ENCODE results near the gene PGAP3.
A peak's percentile ranks its signal among the peaks of the same experiment; 100 is the strongest.
"Not testable (repeated sequence)": the region's sequence is repeated elsewhere in the genome, so short reads cannot be mapped to it uniquely, and the experiment has no call there.

PGAP3 gene

DNA sequence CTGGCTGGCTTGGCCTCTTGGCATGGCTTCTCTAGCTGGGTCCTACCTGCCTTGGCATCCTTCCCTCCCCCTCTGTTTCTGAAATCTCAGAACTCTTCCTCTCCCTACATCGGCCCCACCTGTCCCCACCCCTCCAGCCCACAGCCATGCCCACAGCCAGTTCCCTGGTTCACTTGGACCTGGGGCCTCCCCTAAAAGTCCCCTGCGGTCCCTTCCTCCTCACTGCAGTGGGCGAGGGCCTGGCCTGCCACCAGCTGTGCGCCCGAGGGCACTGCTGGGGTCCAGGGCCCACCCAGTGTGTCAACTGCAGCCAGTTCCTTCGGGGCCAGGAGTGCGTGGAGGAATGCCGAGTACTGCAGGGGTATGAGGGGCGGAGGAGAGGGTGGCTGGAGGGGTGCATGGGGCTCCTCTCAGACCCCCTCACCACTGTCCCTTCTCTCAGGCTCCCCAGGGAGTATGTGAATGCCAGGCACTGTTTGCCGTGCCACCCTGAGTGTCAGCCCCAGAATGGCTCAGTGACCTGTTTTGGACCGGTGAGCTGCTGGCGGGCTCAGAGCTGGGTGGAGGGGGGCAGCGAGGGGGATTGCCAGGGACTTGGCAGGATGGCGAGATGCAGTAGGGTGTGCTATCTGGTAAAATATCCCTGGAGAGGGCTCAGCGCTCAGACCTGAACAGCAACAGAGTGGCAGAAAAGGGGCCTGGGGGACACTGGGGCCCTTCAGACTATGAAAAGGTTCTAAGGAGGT lies 28.4 kb upstream of the PGAP3 start:
- FAIRE-seq (no peak), DNase-seq (ENCODE audit: extremely low spot score, insufficient read length, low read depth) (no peak)

DNA sequence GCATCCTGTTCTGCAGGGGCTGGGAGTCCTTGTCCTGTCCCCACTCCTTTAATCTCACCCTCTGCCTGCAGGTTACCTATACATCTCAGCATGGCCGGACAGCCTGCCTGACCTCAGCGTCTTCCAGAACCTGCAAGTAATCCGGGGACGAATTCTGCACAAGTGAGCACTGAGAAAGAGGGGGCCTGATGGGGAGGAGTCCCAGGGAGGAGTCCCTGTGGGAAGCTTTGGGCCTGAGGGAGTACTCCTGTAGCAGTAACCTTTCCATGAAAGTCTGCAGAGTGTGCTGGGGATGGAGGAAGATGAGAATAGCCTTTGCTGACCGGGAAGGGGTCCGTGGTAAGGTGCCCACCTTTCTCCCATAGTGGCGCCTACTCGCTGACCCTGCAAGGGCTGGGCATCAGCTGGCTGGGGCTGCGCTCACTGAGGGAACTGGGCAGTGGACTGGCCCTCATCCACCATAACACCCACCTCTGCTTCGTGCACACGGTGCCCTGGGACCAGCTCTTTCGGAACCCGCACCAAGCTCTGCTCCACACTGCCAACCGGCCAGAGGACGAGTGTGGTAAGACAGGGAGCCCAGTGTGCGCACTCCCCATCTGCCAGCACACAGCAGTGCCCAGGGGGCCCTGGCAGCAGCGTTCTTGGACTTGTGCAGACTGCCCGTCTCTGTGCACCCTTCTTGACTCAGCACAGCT lies 27.7 kb upstream of the PGAP3 start:
- no peak for FAIRE-seq

DNA sequence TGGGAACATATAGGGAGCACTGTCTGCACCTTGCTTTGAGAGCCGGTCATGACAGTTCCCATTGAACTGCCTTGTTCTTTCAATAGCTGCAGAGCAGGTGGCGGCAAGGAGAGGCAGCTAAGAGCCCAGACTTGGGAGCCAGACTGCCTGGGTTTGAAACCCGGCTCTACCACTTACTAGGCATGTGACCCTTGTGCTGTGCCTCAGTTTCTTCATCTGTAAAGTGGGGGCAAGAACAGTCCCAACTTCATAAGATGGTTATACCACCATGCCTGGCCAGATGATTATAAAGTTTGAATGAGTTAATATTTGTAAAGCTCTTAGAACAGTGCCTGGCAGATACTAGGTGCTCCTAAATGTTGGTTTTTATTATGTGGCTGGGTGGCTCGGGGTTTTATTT lies 26.4 kb upstream of the PGAP3 start:
- no peak for DNase-seq (ENCODE audit: extremely low spot score, insufficient read length, low read depth)
- no peak for FAIRE-seq

More for the DNA sequence above, 27.7 kb upstream of the PGAP3 start:
- no peak for DNase-seq (ENCODE audit: extremely low spot score, insufficient read length, low read depth)

DNA sequence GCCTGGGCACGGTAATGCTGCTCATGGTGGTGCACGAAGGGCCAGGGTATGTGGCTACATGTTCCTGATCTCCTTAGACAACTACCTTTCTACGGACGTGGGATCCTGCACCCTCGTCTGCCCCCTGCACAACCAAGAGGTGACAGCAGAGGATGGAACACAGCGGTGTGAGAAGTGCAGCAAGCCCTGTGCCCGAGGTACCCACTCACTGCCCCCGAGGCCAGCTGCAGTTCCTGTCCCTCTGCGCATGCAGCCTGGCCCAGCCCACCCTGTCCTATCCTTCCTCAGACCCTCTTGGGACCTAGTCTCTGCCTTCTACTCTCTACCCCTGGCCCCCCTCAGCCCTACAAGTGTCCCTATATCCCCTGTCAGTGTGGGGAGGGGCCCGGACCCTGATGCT lies 24.0 kb upstream of the PGAP3 start:
- DNase-seq (ENCODE audit: extremely low spot score, insufficient read length, low read depth), result no peak

DNA sequence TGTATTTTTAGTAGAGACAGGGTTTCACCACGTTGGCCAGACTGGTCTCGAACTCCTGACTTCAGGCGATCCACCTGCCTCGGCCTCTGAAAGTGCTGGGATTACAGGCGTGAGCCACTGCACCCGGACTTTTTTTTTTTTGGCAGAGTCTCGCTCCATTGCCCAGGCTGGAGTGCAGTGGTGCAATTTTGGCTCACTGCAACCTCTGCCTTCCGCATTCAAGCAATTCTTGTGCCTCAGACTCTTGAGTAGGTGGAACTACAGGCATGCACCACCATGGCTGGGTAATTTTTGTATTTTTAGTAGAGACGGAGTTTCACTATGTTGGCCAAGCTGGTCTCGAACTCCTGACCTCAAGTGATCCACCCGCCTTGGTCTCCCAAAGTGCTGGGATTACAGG lies 23.2 kb upstream of the PGAP3 start:
- not testable (repeated sequence) for FAIRE-seq; DNase-seq (ENCODE audit: extremely low spot score, insufficient read length, low read depth)

More for the DNA sequence above, 24.0 kb upstream of the PGAP3 start:
- FAIRE-seq, result no peak

DNA sequence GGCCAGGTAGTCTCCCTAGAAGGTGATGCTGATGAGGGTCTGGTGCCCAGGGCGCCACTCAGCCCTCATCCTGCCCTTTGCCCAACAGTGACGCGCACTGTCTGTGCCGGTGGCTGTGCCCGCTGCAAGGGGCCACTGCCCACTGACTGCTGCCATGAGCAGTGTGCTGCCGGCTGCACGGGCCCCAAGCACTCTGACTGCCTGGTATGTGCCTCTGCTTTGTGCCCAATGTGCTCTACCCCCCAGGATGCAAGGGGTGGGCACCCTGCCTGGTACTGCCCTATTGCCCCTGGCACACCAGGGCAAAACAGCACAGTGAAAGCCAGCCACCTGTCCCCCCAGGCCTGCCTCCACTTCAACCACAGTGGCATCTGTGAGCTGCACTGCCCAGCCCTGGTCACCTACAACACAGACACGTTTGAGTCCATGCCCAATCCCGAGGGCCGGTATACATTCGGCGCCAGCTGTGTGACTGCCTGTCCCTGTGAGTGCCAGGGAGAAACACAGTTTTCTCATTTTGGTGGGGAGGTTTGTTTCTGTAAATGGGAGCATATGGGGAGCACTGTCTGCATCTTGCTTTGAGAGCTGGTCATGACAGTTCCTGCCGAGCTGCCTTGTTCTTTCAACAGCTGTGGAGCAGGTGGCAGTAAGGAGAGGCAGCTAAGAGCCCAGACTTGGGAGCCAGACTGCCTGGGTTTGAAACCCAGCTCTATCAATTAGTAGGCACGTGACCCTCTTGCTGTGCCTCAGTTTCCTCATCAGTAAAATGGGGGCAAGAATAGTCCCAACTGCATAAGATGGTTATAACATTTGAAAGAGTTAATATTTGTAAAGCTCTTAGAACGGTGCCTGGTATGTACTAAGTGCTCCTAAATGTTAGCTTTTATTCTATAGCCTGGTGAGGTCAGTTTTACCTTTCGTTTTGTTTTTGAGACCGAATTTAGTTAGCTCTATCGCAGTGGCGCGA lies 22.4 kb upstream of the PGAP3 start:
- no peak for FAIRE-seq
- DNase-seq (ENCODE audit: extremely low spot score, insufficient read length, low read depth), result no peak

DNA sequence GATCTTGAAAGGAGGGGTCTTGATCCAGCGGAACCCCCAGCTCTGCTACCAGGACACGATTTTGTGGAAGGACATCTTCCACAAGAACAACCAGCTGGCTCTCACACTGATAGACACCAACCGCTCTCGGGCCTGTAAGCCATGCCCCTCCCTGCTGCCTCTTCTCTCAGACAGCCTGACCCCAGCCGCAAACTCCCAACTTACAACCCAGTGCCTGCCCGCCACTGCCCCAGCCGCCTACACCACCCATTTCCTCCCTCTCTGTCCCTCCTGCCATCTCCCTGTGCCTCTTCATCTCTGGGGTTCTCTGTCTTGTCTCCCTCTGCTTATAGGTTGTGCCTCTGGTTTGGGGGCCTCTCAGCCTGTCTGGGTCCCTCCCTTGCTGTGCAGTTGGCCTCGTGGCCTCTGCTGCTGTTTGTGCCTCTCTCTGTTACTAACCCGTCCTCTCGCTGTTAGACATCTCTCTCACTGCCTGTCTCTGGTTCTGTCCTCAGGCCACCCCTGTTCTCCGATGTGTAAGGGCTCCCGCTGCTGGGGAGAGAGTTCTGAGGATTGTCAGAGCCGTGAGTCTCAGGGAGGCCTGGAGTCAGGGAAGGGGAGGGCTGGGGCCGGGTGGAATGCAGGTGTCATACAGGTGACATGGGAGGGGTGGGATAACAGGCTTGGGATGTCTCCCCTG lies 21.6 kb upstream of the PGAP3 start:
- DNase-seq (ENCODE audit: extremely low spot score, insufficient read length, low read depth) (no peak), FAIRE-seq (no peak)

DNA sequence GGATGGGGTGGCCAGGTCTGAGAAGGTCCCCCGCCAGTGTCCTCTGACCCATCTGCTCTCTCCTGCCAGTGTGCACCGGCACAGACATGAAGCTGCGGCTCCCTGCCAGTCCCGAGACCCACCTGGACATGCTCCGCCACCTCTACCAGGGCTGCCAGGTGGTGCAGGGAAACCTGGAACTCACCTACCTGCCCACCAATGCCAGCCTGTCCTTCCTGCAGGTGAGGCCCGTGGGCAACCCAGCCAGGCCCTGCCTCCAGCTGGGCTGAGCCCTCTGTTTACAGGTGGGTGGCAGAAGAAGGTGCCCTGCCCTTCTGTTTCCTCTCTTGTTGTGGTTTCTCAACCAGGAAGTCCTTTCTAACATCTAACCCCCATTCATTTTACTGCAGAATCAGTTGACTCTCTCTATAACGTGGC lies 19.1 kb upstream of the PGAP3 start:
- DNase-seq (ENCODE audit: extremely low spot score, insufficient read length, low read depth), result no peak
- no peak for FAIRE-seq

DNA sequence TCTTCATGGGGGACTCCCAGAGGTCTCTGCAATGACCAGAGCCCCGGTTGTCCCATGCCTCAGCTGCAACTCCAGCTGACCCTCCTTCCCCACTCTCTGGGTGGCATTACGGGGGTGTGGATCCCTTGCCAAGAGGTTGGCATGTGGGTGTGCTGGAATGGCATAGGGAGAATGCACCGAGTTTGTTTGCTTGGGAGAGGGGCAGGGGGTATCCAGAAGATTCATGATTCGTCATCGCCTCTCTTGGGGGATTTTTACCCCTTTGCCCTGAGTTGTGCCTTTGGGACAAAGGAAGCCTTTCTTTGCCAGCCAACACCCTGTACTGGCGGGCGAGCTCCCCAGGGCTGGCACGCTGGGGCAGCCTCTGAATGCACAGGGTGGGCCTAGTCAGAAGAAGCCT lies 18.5 kb upstream of the PGAP3 start:
- no peak for FAIRE-seq

DNA sequence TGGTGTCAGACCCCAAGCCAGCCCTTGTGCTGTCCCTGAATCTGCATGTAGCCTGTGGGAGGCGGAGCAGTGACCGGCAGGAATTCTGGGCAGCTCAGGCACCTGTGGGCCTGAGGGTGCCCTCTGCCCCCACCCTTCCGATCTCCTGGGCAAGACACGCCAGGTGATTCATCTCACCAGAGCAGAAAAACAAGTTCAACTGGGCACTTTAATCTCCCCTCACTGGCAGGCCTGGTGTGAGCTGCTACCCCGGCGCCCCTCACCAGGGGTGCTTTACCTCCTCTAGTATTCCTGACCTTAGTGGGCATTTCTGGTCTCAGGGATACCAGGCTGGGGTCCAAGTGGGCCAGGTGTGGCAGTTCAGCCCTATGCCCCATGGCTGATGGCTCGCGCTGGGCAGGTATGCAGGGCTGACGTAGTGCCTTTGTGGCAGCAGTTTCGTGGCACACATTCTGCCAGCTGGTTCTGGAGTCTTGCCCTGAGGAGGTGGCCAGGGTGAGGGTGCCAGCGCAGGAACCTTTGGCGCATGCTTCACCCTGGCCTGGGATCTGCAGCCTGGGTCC lies 18.0 kb upstream of the PGAP3 start:
- FAIRE-seq (no peak), DNase-seq (ENCODE audit: extremely low spot score, insufficient read length, low read depth) (no peak)

More for the DNA sequence above, 18.5 kb upstream of the PGAP3 start:
- DNase-seq (ENCODE audit: extremely low spot score, insufficient read length, low read depth), result no peak

DNA sequence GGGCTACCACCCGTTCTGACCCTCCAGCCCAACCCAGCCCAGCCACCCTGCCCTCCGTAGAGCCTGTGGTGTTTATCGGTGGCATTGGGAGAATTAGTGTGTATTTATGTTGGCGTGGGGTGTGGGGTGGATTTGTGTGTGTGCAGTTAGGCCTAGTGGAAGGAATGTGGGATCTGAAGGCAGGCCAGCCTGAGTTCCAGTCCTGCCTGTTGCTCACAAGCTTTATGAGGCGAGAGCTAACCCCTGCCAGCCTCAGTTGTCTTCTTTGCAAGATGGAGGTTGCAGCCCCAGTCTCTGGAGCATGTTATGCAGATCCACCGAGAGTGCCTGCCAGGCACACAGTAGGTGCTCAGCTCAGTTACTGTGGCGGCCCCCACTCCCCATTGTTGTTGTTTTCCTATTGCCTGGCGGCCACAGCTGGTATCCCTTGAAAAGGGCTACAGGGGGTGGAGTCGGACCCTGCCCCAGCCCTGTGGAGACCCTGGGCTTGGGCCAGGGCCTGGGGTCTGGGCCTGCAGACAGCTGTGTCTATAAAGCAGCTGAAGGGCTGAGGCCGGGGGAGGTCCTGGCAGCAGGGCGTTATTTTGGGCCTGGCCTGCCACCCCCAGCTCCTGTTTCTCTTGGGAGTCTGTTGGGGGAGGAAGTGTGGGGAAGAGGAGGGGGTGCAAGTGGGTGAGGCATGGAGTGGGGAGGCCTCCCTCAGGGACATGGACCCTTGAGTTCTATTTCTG lies 17.1 kb upstream of the PGAP3 start:
- no peak for FAIRE-seq
- DNase-seq (ENCODE audit: extremely low spot score, insufficient read length, low read depth), result no peak

DNA sequence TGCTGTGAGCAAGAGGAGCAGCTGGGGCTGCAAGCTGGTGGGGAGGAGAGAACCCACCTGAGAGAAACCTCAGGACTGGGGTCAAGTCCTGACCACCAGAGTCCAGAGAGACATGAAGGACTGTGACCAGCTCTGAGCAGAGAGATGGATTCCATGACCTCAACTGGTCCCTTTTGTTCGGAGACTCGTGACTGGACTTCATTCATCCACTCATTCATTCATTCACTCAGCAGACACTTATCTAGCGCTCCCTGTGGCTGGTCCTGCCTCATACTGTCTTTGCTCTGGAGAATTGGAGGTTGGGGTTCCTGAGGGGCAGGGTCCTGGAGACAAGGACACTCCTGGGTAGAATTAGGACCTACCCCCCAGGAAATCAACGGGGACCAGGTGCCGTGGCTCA lies 16.1 kb upstream of the PGAP3 start:
- DNase-seq (ENCODE audit: extremely low spot score, insufficient read length, low read depth) (no peak), FAIRE-seq (no peak)

DNA sequence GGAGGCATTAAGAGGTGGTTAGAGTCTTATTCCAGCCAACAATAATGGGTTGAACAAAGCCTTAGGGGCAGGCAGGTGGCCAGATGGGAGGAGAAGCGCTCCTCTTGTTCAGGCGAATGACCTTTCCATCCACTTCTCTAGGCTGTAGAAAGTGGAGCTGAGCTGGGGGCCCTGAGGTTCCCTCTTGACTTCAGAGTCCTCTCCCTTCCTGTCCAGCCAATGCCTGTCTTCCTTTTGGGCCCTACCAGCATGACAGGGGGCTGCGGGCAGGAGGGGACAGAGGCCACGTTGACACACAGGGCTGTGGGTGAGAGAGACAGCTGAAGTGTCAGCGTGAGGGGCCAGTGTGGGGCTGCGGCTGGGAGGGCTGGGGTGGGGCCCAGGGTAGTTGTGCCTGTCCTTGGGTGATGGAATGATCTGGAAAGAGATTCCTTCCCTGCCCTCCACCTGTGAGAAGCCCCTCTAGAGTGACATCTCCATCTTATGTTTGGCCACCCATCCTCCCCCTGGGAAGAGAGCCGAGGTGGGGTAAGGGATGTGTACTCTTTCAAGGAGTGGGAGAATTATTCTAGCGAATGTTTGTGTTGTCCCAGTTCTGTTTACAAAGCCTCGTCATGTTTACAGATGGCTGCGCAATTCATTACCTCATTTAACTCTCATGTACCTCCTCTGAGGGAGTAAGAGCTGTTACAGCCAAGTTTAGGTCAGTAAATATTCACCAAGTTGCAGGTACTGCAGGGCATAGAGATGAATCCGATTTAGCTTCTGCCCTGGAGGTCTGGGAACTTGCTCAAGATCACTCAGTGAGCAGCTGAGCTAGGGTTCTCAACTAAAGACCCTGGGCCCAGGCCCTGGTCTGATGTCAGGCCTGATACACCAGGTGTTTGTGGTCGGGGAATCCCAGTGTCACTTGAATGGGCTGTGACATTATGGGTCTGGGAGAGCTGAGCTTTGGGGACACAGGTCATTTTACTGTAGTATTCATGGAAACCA lies 15.3 kb upstream of the PGAP3 start:
- peak; percentile 70 for FAIRE-seq
- no peak for DNase-seq (ENCODE audit: extremely low spot score, insufficient read length, low read depth)

DNA sequence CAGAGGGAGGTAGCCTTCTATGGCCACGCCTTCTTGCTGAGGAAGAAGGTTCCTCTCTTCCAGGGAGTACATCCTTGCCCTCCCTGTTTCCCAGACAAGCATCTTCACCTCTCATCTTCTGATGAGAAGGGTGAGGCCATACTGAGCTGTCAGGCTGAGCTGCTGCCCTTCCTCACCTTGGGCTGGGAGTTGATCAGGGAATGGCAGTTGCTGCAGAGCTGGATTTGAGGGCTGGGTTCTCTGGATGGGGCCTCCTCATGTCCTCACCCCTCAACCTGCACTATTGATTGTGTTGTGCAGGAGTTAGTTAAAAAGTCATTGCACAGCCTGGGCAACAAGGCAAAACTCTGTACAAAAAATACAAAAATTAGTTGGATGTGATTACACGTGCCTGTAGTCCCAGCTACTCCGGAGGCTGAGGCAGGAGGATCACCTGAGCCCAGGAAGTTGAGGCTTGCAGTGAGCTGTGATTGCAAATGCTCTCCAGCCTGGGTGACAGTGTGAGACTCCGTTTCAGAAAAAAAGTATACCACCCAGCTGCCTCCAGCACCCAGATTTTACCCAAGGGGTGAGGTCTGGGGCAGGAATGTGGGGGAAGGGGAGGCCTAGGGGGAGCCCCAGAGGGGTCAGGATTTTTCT lies 14.0 kb upstream of the PGAP3 start:
- FAIRE-seq (no peak), DNase-seq (ENCODE audit: extremely low spot score, insufficient read length, low read depth) (no peak)

DNA sequence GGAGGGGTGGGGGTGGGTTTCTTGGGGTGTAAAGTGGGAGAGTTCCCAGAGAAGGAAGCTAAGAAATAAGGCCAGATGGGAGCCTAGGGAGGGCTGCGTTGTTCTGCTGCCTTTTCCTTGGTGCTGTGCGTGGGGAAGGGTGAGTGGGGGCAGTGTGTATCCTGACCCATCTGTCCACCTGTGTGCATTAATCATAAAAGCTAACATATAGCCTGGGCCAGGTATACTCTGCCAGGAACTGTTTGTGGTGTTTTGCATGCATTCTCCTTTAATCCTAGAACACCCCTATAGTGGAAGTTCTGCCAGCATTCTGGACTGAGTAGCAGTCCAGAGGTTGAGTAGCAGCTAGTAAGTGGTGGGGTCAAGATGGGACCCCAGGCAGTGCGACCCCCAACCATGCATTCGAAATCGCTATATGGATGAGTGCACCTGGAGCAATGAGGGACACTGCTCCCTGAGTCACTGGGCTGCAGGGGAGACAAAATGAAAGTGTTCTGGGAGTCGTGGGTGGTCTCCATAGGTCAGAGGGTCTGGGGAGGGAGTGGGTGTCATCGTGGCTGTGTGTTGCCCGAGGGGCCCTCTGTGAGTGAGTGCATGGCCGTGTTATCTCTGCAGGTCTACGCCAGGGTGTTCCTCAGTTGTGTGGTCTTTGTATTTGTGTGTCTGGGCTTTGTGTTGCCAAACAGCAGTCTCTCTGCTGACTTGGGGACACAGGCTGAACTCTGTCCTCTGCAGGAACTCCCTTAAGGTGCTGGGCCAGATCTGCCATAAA lies 13.3 kb upstream of the PGAP3 start:
- DNase-seq (ENCODE audit: extremely low spot score, insufficient read length, low read depth) (no peak), FAIRE-seq (no peak)

DNA sequence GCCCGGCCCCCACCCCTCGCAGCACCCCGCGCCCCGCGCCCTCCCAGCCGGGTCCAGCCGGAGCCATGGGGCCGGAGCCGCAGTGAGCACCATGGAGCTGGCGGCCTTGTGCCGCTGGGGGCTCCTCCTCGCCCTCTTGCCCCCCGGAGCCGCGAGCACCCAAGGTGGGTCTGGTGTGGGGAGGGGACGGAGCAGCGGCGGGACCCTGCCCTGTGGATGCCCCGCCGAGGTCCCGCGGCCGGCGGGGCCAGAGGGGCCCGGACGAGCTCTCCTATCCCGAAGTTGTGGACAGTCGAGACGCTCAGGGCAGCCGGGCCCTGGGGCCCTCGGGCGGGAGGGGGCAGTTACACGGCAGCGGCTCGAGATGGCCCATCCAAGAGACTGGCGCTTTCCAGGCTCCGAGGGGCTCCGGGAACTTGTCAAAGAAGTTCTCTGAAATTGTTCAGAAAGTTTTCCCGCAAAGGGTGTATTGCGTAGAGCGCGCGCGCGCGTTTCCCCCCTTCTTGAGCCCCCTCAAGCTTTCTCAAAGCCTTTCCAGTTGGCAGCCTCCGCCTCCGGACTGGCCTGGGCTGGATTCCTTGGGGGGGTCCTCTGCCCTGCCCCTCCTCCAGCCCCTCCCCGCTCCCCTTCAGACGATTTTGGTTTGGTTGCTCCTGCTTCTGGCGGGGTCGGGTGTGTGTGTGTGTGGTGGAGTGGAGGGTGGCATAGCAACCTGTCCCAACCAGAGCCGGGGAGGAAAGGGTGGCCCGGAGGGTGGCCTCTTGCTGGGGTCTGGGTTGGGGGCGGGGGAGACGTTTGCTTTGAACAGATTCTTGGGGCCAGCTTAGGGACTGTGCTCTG lies 12.5 kb upstream of the PGAP3 start:
- DNase-seq (ENCODE audit: extremely low spot score, insufficient read length, low read depth) (no peak), FAIRE-seq (no peak)

Measured in GM18507 (cell line).